Neural crest cell (in vitro differentiated cells): ENCODE results near the gene SEH1L. TPM values are rescaled to one million over a fixed set of nuclear protein-coding genes. Genes with fewer than 3 reads are reported as not detected.
A peak's percentile ranks its signal among the peaks of the same experiment; 100 is the strongest.

ENCODE experiments used
- DNase-seq: peaks from one replicate; pipeline ENCODE4 v3.0.0; 2021; ENCODE audit warnings: low read depth, mixed read lengths, low spot score
- H3K27ac Mint-ChIP-seq: one replicate; pipeline ENCODE4 v1.8.0; 2021; ENCODE audit warnings: mild to moderate bottlenecking, mixed read lengths; ENCODE audit not compliant: unreplicated experiment
- H3K27me3 Mint-ChIP-seq: 2 replicates; pipeline ENCODE4 v1.8.0; 2021; ENCODE audit warnings: low read depth, mild to moderate bottlenecking, mixed read lengths
- H3K36me3 Mint-ChIP-seq: 2 replicates; pipeline ENCODE4 v1.8.0; 2021; ENCODE audit warnings: low read depth, mild to moderate bottlenecking, mixed read lengths
- H3K4me1 Mint-ChIP-seq: 2 replicates; pipeline ENCODE4 v1.8.0; 2021; ENCODE audit warnings: mixed read lengths
- H3K4me3 Mint-ChIP-seq: one replicate; pipeline ENCODE4 v1.8.0; 2021; ENCODE audit warnings: mild to moderate bottlenecking, mixed read lengths
- H3K9me3 Mint-ChIP-seq: 2 replicates; pipeline ENCODE4 v1.8.0; 2021; ENCODE audit warnings: mixed read lengths
- total RNA-seq: library from RNA; stranded (reverse); gene quantifications from 2 replicates; pipeline ENCODE4 v1.2.1, GENCODE V29; 2021
- TF ChIP-seq, protein P1 (sequence below): fragments of 200-600 bp; sonication (generic); conservative IDR thresholded peaks from 2 replicates; pipeline ENCODE4 v1.5.0; 2021; ENCODE audit warnings: antibody characterized with exemption, mild to moderate bottlenecking

SEH1L gene
- total RNA-seq, 1 donor from 2014 or later = 64.2 TPM

DNA sequence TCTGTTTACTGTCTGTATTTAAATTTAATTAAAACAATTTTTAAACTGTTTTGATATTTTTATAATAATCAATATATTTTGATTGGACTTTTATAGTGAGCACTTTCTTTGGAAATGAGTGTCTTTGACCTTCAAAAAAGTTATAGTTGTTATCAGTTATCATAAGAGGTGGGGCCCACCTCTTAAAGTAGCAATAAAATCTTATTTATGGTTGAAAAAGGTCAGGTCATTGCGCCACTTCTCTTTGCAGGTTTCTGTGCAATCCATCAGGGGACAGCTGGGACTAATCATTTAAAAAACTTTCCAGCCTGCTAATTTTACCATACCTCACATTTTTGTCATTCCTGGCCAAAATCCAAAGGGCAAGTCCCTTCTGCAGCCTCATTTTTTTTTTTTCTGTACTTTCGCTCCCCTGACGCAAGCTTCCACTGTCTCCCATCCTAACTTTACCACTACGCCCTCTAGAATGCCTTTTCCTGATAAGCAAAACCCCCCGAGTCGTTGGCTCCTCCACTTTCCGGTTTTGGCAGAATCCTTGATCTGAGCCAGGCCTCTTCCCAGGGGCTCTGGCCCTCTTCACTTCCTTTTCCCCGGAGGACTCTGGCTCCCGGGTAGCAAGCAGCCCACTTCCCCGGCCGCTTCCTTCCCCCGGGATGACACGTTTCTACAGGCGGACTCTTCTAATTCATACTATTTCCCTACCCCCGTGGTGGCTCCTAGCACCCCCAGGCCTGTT is 1.1 kb upstream of the SEH1L start:
- no peak for DNase-seq
- H3K36me3 Mint-ChIP-seq = peaks cover 13% of the 10 kb centered on the region
- no peaks in the 10 kb centered on the region for H3K27me3 Mint-ChIP-seq
- TF ChIP-seq, protein P1, sequence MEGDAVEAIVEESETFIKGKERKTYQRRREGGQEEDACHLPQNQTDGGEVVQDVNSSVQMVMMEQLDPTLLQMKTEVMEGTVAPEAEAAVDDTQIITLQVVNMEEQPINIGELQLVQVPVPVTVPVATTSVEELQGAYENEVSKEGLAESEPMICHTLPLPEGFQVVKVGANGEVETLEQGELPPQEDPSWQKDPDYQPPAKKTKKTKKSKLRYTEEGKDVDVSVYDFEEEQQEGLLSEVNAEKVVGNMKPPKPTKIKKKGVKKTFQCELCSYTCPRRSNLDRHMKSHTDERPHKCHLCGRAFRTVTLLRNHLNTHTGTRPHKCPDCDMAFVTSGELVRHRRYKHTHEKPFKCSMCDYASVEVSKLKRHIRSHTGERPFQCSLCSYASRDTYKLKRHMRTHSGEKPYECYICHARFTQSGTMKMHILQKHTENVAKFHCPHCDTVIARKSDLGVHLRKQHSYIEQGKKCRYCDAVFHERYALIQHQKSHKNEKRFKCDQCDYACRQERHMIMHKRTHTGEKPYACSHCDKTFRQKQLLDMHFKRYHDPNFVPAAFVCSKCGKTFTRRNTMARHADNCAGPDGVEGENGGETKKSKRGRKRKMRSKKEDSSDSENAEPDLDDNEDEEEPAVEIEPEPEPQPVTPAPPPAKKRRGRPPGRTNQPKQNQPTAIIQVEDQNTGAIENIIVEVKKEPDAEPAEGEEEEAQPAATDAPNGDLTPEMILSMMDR = no peak
- H3K27ac Mint-ChIP-seq = peak overlapping the region; percentile 98
- peak overlapping the region; percentile 92 for H3K4me3 Mint-ChIP-seq
- H3K4me1 Mint-ChIP-seq = peaks cover 37% of the 10 kb centered on the region
- H3K9me3 Mint-ChIP-seq = no peaks in the 10 kb centered on the region

DNA sequence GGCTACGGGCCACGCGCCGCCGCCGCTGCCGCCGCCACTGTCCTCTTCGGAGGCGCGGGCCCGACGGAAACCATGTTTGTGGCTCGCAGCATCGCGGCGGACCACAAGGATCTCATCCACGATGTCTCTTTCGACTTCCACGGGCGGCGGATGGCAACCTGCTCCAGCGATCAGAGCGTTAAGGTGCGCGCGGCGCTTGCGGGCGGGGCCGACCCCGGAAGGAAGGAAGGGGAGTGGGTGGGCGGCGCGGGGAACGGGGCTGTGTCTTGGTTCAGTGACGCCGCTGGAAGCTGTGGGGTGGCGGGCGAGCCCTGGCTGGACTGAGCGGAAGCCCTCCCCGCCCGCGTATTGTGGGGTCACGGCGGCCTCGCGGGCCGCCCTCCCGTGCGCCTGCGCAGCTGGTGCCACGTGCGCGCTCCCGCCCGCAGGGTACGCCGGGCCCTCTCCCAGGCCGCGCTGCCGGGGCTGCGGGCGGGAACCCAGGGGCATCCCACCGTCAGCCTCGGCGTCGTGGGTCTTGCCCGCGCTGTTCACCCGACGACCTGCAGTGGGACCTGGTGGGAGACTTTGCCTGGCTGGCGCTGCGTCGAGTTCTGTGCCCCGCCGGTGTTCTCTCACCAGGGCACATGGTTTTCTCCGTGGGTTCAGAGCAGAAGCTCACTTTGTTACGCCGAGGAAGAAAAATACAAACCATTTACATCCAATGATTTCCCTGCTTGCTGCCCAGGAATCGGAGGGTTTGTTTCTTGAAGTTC is 416 bp downstream of the SEH1L start:
- TF ChIP-seq, protein P1 = no peak
- Mint-ChIP-seq H3K4me1 (peaks cover 37% of the 10 kb centered on the region), H3K36me3 (peaks cover 17% of the 10 kb centered on the region), H3K27ac (peak overlapping the region; percentile 97), H3K9me3 (no peaks in the 10 kb centered on the region), H3K27me3 (no peaks in the 10 kb centered on the region), H3K4me3 (peak overlapping the region; percentile 92)
- DNase-seq = peak; percentile 80

DNA sequence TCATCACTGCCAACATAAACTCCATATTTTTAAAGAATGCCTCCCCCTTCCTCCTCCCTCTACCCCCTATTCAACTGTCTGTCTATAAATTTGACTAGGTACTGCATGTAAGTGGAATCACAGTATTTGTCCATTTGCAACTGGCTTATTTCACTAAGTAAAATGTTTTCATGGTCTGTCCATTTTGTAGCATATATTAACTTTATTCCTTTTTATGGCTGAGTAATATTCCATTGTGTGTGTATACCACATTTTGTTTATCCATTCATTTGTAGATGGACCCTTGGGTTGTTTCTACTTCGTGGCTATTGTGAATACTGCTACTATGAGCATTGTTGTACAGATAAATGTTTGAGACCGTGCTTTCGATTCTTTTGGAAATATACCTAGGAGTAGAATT is 10.7 kb downstream of the SEH1L start:
- no peaks in the 10 kb centered on the region for H3K27me3 Mint-ChIP-seq
- no peak for DNase-seq
- peaks cover 24% of the 10 kb centered on the region for H3K36me3 Mint-ChIP-seq
- TF ChIP-seq, protein P1 = no peak
- no peak overlapping the region for H3K27ac Mint-ChIP-seq
- H3K4me1 Mint-ChIP-seq = no peaks in the 10 kb centered on the region
- no peak overlapping the region for H3K4me3 Mint-ChIP-seq
- no peaks in the 10 kb centered on the region for H3K9me3 Mint-ChIP-seq

DNA sequence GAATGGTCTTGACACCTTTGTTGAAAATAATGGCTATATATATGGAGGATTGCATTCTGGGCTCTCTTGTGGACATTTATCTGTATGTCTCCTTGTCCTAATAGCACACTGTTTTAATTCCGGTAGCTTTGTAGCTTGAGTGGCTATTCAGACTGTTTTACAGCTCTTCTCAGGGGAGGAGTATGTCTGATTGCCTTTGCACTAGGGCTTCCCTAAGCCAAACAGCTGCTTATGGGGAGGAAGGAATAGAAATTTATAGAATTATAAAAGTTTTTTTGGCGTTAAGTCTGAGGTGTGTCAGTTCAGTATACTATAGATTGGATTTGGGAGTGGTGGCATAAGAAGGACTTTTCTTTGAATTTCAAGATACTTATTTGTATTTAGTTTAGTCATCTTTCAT is 12.6 kb downstream of the SEH1L start:
- Mint-ChIP-seq H3K9me3 (no peaks in the 10 kb centered on the region), H3K36me3 (peaks cover 32% of the 10 kb centered on the region), H3K4me1 (no peaks in the 10 kb centered on the region), H3K27me3 (no peaks in the 10 kb centered on the region), H3K27ac (no peak overlapping the region), H3K4me3 (no peak overlapping the region)
- TF ChIP-seq, protein P1 = no peak
- DNase-seq = no peak

DNA sequence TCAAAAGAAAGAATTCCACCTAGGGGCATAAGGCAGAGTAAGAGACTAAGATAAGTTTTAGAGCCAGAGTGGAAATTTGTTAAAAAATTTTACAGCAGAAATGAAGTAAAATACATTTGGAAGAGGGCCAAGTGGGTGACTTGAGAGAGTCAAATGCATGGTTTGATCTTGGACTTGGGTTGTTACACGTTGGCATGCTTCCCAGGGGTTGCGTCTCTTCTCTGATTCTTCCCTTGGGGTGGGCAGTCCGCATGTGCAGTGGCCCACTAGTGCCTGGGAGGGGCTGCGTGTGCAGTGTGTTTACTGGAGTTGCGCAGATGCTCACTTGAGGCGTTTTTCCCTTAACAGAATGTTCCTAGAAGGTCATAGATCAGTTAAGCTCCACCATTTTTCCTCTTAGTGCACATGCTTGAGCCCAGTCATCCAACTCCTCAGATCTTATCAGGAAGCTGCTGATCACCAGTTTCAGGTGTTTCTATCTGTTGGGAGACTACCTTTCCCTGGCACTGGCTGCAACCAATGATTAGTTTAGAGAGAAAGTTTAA is 13.1 kb downstream of the SEH1L start:
- Mint-ChIP-seq H3K9me3 (no peaks in the 10 kb centered on the region), H3K27me3 (no peaks in the 10 kb centered on the region), H3K4me1 (no peaks in the 10 kb centered on the region), H3K27ac (no peak overlapping the region), H3K36me3 (peaks cover 36% of the 10 kb centered on the region), H3K4me3 (no peak overlapping the region)
- no peak for DNase-seq
- TF ChIP-seq, protein P1 = no peak
